Activated CD4-positive, CD25-positive, alpha-beta regulatory T cell treated with anti-CD3 and anti-CD28 coated beads, Interleukin-2, amount 50 U/mL, for 72 hours (primary cell): ENCODE results near the gene IFT22.
"Not testable (repeated sequence)": the region's sequence is repeated elsewhere in the genome, so short reads cannot be mapped to it uniquely, and the experiment has no call there.

ENCODE experiments used
- DNase-seq: peaks from one replicate; pipeline ENCODE4 v3.0.0; 2021

Gene IFT22

DNA sequence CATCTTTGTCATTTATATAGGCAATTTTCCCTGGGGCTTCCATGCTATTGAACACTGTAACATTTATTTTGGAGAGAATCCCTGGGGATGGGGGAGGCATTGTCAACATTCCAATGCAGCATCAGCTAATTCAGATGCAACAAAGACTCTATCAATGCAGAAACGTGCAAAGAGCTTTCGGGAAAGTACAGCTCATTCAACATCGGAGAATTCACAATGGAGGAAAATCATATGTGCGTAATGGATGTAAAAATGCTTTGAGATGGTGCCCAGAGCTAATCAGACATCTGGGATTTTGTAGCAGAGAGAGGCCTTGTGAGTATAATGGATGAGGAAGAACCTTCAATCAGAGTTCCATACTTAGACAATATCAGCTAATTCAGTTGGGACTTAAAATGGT is 48.4 kb downstream of the IFT22 start:
- no peak for DNase-seq

DNA sequence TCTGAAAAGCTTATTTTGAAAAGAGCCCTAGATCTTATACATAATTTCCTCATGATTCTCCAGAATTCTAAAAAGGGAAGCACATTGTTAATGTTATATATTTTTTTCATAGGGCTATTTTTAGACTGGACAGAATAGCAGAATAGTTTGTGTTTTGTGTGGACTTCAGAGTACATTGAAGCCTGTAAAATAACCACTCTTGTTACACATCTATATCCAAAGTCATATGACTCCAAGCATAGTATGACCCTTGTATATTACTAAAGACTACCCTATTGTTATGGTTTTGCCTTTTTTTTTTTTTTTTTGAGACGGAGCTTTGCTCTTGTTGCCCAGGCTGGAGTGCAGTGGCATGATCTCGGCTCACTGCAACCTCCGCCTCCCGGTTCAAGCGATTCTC is 50.6 kb downstream of the IFT22 start:
- no peak for DNase-seq

DNA sequence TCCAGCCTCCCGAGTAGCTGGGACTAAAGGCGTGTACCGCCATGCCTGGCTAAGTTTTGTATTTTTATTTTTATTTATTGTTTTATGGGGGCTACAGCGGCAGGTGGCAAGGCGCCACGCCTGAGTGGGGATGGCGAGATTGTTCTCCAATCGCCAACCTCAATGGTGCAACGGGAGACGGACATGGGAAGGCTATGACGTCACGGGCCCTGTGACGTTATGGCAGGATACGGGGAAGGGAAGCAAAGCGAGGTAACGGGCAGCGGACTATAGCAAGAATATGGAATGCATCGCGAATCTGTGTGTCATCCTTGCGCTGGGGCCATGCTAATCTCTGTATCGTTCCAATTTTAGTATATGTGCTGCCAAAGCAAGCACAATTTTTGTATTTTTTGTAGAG is 51.9 kb downstream of the IFT22 start:
- DNase-seq, result no peak

DNA sequence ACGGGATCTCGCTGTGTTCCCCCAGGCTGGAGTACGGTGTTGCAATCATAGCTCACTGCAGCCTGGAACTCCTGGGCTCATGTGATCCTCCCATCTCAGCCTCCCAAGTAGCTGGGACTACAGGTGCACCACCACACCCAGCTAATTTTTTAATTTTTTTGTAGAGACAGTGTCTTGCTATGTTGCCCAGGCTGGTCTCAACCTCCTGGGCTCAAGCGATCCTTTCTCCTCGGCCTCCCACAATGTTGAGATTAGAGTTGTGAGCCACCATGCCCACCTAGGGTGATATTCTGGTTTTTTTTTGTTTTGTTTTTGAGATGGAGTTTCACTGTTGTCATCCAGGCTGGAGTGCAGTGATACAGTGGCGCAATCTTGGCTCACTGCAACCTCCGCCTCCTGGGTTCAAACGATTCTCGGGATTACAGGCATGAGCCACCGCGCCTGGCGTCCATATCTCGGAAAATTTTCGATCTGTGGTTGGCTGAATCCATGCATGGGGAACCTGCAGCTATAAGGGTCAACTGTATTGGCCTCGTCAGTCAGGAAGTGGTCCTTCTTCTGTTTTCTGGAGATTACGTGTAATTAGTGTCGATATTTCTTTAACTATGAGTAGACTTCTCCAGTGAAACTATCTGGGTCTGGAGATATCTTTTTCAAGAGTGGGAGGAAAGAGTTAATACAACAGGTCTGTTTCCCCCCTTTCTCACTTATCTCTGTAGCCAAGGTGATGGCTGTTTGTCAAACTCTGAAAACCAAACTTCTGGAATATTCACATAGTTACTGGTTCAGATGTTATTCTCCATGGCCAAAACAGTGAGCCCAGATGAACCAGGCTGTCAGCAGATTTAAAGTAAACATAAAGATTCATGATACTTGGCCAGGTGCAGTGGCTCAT is 55.7 kb downstream of the IFT22 start:
- no peak for DNase-seq

DNA sequence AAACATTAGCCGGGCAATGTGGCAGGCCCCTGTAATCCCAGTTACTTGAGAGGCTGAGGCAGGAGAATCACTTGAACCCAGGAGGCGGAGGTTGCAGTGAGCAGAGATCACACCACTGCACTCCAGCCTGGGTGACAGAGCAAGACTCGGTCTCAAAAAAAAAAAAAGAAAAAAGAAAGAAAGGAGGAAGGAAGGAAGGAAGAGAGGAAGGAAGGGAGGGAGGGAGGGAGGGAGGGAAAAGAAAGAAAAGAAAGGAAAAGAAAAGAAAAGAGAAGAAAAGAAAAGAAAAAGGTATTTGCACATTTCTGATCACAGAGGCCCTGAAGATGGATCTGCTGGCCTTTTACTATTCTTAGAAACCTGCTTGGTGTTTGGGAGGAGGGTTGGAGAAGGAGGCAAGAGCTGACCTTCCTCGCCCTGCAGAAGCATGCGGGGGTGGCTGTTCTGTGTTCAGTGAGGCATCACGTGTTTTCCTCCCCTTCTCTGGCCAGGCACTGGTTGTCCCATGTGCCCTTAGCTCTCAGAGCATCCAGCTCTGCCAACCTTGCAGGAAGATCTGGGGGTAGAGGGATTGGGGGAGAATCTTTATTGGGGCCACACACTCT is 57.4 kb downstream of the IFT22 start:
- not testable (repeated sequence) for DNase-seq
